DND-41 (cell line): ENCODE data around the gene CPED1.

ENCODE experiments used
- CTCF ChIP-seq: IDR thresholded peaks from 2 replicates; pipeline ENCODE4 v1.5.1; 2012; ENCODE audit warnings: borderline replicate concordance, low read length, moderate library complexity, mild to moderate bottlenecking; ENCODE audit not compliant: poor library complexity, severe bottlenecking; ENCODE audit errors: extremely low read depth
- EZH2 ChIP-seq: IDR thresholded peaks from 3 replicates; pipeline ENCODE4 v1.6.1; 2012; ENCODE audit warnings: borderline replicate concordance, low read depth, mild to moderate bottlenecking, moderate library complexity, low read length, inconsistent platforms; ENCODE audit not compliant: severe bottlenecking

GRCh38 chr7:121156825-121157224 is 168.3 kb downstream of the CPED1 start:
- no peak for TF ChIP-seq CTCF
- no peak for TF ChIP-seq EZH2
